ENCODE measurements around the gene SLK. TPM values are rescaled to one million over a fixed set of nuclear protein-coding genes. Genes with fewer than 3 reads are reported as not detected.

SLK gene
- total and polyA plus RNA-seq, 2 of the 4 experiments (the other 2 are of a cell fraction): 8.1 to 21.5 TPM

- Histone ChIP-seq H2AK5ac (ENCODE audit: low read depth, low read length) (no peak overlapping the region), H3K9me3 (ENCODE audit: control insufficient read depth, insufficient read depth, low read length) (no peaks in the 10 kb centered on the region), H3K4me2 (ENCODE audit: low read depth, low read length) (no peak overlapping the region), H3K14ac (replicated peaks; ENCODE audit: low read depth, low read length) (no peak overlapping the region), H2BK5ac (ENCODE audit: low read depth, low read length, poor library complexity, severe bottlenecking) (no peak overlapping the region), H3K9me1 (ENCODE audit: insufficient read depth, low read length) (no peaks in the 10 kb centered on the region), H3K18ac (ENCODE audit: low read depth, low read length) (no peak overlapping the region), H3K4ac (ENCODE audit: low read depth, low read length) (no peak overlapping the region), H3K4me1 (ENCODE audit: control insufficient read depth, insufficient read depth, low read length) (no peaks in the 10 kb centered on the region), H4K8ac (ENCODE audit: low read depth in 2 of 2, low read length in 2 of 2) (no peak overlapping the region), H2AK9ac (replicated peaks; ENCODE audit: low read depth, low read length, poor library complexity) (no peak overlapping the region), H2BK120ac (ENCODE audit: low read depth, low read length) (no peak overlapping the region), H3K27me3 (ENCODE audit: control insufficient read depth, insufficient read depth, low read length) (no peaks in the 10 kb centered on the region), H4K5ac (ENCODE audit: low read depth, low read length) (no peak overlapping the region), H3K4me3 (ENCODE audit: insufficient read depth, low read depth, low read length) (no peak overlapping the region), H3K36me3 (ENCODE audit: control insufficient read depth, insufficient read depth, low read length) (peaks cover 29% of the 10 kb centered on the region), H2BK20ac (ENCODE audit: low read depth, low read length) (no peak overlapping the region), H2AFZ (replicated peaks; ENCODE audit: low read length, poor library complexity) (no peak overlapping the region), H4K91ac (ENCODE audit: insufficient read depth, low read depth, low read length) (no peak overlapping the region), H2BK15ac (ENCODE audit: low read depth, low read length) (no peak overlapping the region), H3K23ac (ENCODE audit: low read depth, low read length) (no peak overlapping the region), H3K9ac (ENCODE audit: low read depth, low read length) (no peak overlapping the region), H3K27ac (ENCODE audit: insufficient read depth, low read length) (no peak overlapping the region), H3K79me1 (ENCODE audit: low read depth in 1 of 2, low read length in 2 of 2) (peaks cover 0 to 3% of the 10 kb centered on the region in 2 experiments; a peak in 2 of 4 replicates), H3K56ac (ENCODE audit: extremely low read depth, insufficient read depth, low read length) (no peak overlapping the region), H4K20me1 (ENCODE audit: insufficient read depth, low read length) (no peaks in the 10 kb centered on the region)
- POLR2A ChIA-PET (ENCODE audit: unreplicated experiment): no interaction called here
- BruUV-seq (replicated peaks): no TSS peak
- dilution Hi-C loops (cut with HindIII; ENCODE audit: low sequenced_read_pairs, unreplicated experiment): no loop called here
- TF ChIP-seq SMC3 (IDR thresholded peaks at IDR 0.05; ENCODE audit: low read depth, low read length): no peak
- TF ChIP-seq MXI1 (IDR thresholded peaks at IDR 0.05; ENCODE audit: borderline replicate concordance, low read depth, low read length): no peak
- TF ChIP-seq ELK1 (IDR thresholded peaks at IDR 0.05; ENCODE audit: borderline replicate concordance, low read depth, low read length): no peak
- TF ChIP-seq CEBPB (IDR thresholded peaks at IDR 0.05; ENCODE audit: low read depth, low read length): no peak
- no peak for TF ChIP-seq NFE2L2 (IDR thresholded peaks at IDR 0.05; ENCODE audit: low read depth, low read length)
- TF ChIP-seq RCOR1 (IDR thresholded peaks at IDR 0.05; ENCODE audit: insufficient replicate concordance, low read length): no peak
- CTCF ChIA-PET: no interaction called here
- DNase-seq (no peak), ATAC-seq (ENCODE audit: low read depth) (no peak)
- no CpG with 5 or more reads among the region's 2 CpGs for WGBS, 2 experiments (ENCODE audit: extremely low coverage in 2 of 2, insufficient read length in 1 of 2)
- intact Hi-C loops (cut with micrococcal nuclease): loop anchor here (5.0 kb wide), 1 partner anchor 139 kb away; no protein-coding TSS in a partner anchor
- in situ Hi-C loops (cut with MboI; ENCODE audit: low sequenced_read_pairs): no loop called here
Measured at GRCh38 chr10:104026762-104027161, 59.8 kb downstream of the SLK start.

Data from IMR-90 (cell line).